Jurkat, Clone E6-1 (cell line): ENCODE data around the gene DIP2A. TPM values are rescaled to one million over a fixed set of nuclear protein-coding genes. Genes with fewer than 3 reads are reported as not detected.

ENCODE experiments used
- DNase-seq: peaks from one replicate; pipeline ENCODE4 v3.0.0-alpha.2; 2011; ENCODE audit warnings: low read depth, low spot score
- H3K4me3 ChIP-seq: 2 replicates; pipeline ENCODE4 v1.5.1; 2011; ENCODE audit warnings: mild to moderate bottlenecking, low read length, control low read depth, moderate library complexity
- polyA plus RNA-seq: library from polyadenylated mRNA; unstranded; fragments of >200 nt; gene quantifications from one replicate; pipeline ENCODE4 v1.2.1, GENCODE V29; 2012; ENCODE audit warnings: missing spikeins; ENCODE audit not compliant: insufficient read length, insufficient read depth

DIP2A gene
- 29.6 TPM for polyA plus RNA-seq

GRCh38 chr21:46458315-46459023 lies at the start of gene DIP2A:
Gene DIP2A (plus strand): TSS chr21:46458891. CDS start chr21:46459132, 241 bp downstream.
- peak; percentile 93 for DNase-seq
- peak within 1 kb of the TSS; percentile 66 for H3K4me3 ChIP-seq

- no peak overlapping the region for H3K4me3 ChIP-seq
- DNase-seq: no peak
Measured at GRCh38 chr21:46409641-46410406, 48.9 kb upstream of the DIP2A start.

- no peak for DNase-seq
- H3K4me3 ChIP-seq: no peak overlapping the region
Measured at GRCh38 chr21:46410516-46410915, 48.2 kb upstream of the DIP2A start.

GRCh38 chr21:46411236-46411635 lies 47.5 kb upstream of the DIP2A start:
- H3K4me3 ChIP-seq: no peak overlapping the region
- DNase-seq: no peak

- no peak for DNase-seq
- no peak overlapping the region for H3K4me3 ChIP-seq
Measured at GRCh38 chr21:46411691-46412090, 47.0 kb upstream of the DIP2A start.

GRCh38 chr21:46412521-46413364 lies 45.9 kb upstream of the DIP2A start:
- H3K4me3 ChIP-seq: no peak overlapping the region
- no peak for DNase-seq

GRCh38 chr21:46413365-46413696 lies 45.4 kb upstream of the DIP2A start:
- H3K4me3 ChIP-seq: no peak overlapping the region
- no peak for DNase-seq

- no peak for DNase-seq
- H3K4me3 ChIP-seq: no peak overlapping the region
Measured at GRCh38 chr21:46414965-46415275, 43.8 kb upstream of the DIP2A start.

- DNase-seq: no peak
- no peak overlapping the region for H3K4me3 ChIP-seq
Measured at GRCh38 chr21:46416551-46416950, 42.1 kb upstream of the DIP2A start.

- H3K4me3 ChIP-seq: no peak overlapping the region
- DNase-seq: no peak
Measured at GRCh38 chr21:46418265-46418946, 40.3 kb upstream of the DIP2A start.

GRCh38 chr21:46420241-46421190 lies 38.2 kb upstream of the DIP2A start:
- H3K4me3 ChIP-seq: no peak overlapping the region
- DNase-seq: no peak

GRCh38 chr21:46421191-46421750 lies 37.4 kb upstream of the DIP2A start:
- DNase-seq: no peak
- no peak overlapping the region for H3K4me3 ChIP-seq

GRCh38 chr21:46421756-46422555 lies 36.7 kb upstream of the DIP2A start:
- no peak overlapping the region for H3K4me3 ChIP-seq
- DNase-seq: no peak

- no peak overlapping the region for H3K4me3 ChIP-seq
- DNase-seq: no peak
Measured at GRCh38 chr21:46422636-46423241, 36.0 kb upstream of the DIP2A start.

GRCh38 chr21:46423546-46424038 lies 35.1 kb upstream of the DIP2A start:
- peak; percentile 68 for DNase-seq
- no peak overlapping the region for H3K4me3 ChIP-seq

- DNase-seq: peak; percentile 53
Measured at GRCh38 chr21:46424039-46424591, 34.6 kb upstream of the DIP2A start.

More at GRCh38 chr21:46424039-46424591, 34.6 kb upstream of the DIP2A start:
- peak overlapping the region; percentile 20 for H3K4me3 ChIP-seq
